ENCODE data around the gene GPR107.

The GPR107 gene

GRCh38 chr9:130026583-130027340, 26.9 kb upstream of the GPR107 start:
- TF ChIP-seq EP300 (IDR thresholded peaks at IDR 0.05; ENCODE audit: borderline replicate concordance) (no peak), NFIC (IDR thresholded peaks at IDR 0.05) (no peak), TCF12 (IDR thresholded peaks at IDR 0.05; ENCODE audit: low read depth) (no peak), TEAD4 (IDR thresholded peaks at IDR 0.05) (no peak), USF1 (IDR thresholded peaks at IDR 0.05) (no peak), TAF1 (IDR thresholded peaks at IDR 0.05; ENCODE audit: low read depth) (no peak), RAD21 (IDR thresholded peaks at IDR 0.05; ENCODE audit: low read depth) (no peak), ZBTB7A (IDR thresholded peaks at IDR 0.05; ENCODE audit: low read depth) (no peak), FOXM1 (IDR thresholded peaks at IDR 0.05; ENCODE audit: borderline replicate concordance, low read depth) (no peak), CREB1 (IDR thresholded peaks at IDR 0.05; ENCODE audit: low read depth) (no peak), REST (IDR thresholded peaks at IDR 0.05; ENCODE audit: low read depth) (no peak), CEBPB (IDR thresholded peaks at IDR 0.05) (no peak), MAX (IDR thresholded peaks at IDR 0.05) (no peak), YY1 (IDR thresholded peaks at IDR 0.05; ENCODE audit: low read depth) (no peak), EGR1 (IDR thresholded peaks at IDR 0.05) (no peak)

- TF ChIP-seq REST (IDR thresholded peaks at IDR 0.05; ENCODE audit: low read depth) (no peak), TAF1 (IDR thresholded peaks at IDR 0.05; ENCODE audit: low read depth) (no peak), MAX (IDR thresholded peaks at IDR 0.05) (no peak), YY1 (IDR thresholded peaks at IDR 0.05; ENCODE audit: low read depth) (no peak), EGR1 (IDR thresholded peaks at IDR 0.05) (no peak), USF1 (IDR thresholded peaks at IDR 0.05) (no peak), ZBTB7A (IDR thresholded peaks at IDR 0.05; ENCODE audit: low read depth) (no peak), FOXM1 (IDR thresholded peaks at IDR 0.05; ENCODE audit: borderline replicate concordance, low read depth) (no peak), CEBPB (IDR thresholded peaks at IDR 0.05) (no peak), TEAD4 (IDR thresholded peaks at IDR 0.05) (no peak), RAD21 (IDR thresholded peaks at IDR 0.05; ENCODE audit: low read depth) (no peak), NFIC (IDR thresholded peaks at IDR 0.05) (no peak), TCF12 (IDR thresholded peaks at IDR 0.05; ENCODE audit: low read depth) (no peak), EP300 (IDR thresholded peaks at IDR 0.05; ENCODE audit: borderline replicate concordance) (no peak), CREB1 (IDR thresholded peaks at IDR 0.05; ENCODE audit: low read depth) (no peak)
Measured at GRCh38 chr9:130027533-130028365, 26.0 kb upstream of the GPR107 start.

GRCh38 chr9:130028493-130029222, 25.0 kb upstream of the GPR107 start:
- no peak for TF ChIP-seq CEBPB (IDR thresholded peaks at IDR 0.05)
- no peak for TF ChIP-seq REST (IDR thresholded peaks at IDR 0.05; ENCODE audit: low read depth)
- no peak for TF ChIP-seq NFIC (IDR thresholded peaks at IDR 0.05)
- no peak for TF ChIP-seq TAF1 (IDR thresholded peaks at IDR 0.05; ENCODE audit: low read depth)
- no peak for TF ChIP-seq CREB1 (IDR thresholded peaks at IDR 0.05; ENCODE audit: low read depth)
- TF ChIP-seq MAX (IDR thresholded peaks at IDR 0.05): no peak
- TF ChIP-seq RAD21 (IDR thresholded peaks at IDR 0.05; ENCODE audit: low read depth): no peak
- no peak for TF ChIP-seq USF1 (IDR thresholded peaks at IDR 0.05)
- no peak for TF ChIP-seq EGR1 (IDR thresholded peaks at IDR 0.05)
- TF ChIP-seq ZBTB7A (IDR thresholded peaks at IDR 0.05; ENCODE audit: low read depth): no peak
- no peak for TF ChIP-seq TEAD4 (IDR thresholded peaks at IDR 0.05)
- TF ChIP-seq EP300 (IDR thresholded peaks at IDR 0.05; ENCODE audit: borderline replicate concordance): no peak
- TF ChIP-seq YY1 (IDR thresholded peaks at IDR 0.05; ENCODE audit: low read depth): no peak
- no peak for TF ChIP-seq FOXM1 (IDR thresholded peaks at IDR 0.05; ENCODE audit: borderline replicate concordance, low read depth)
- TF ChIP-seq TCF12 (IDR thresholded peaks at IDR 0.05; ENCODE audit: low read depth): no peak
